DOHH2 (cell line): ENCODE measurements around the gene HLA-DQA1.
A peak's percentile ranks its signal among the peaks of the same experiment; 100 is the strongest.
"Not testable (repeated sequence)": the region's sequence is repeated elsewhere in the genome, so short reads cannot be mapped to it uniquely, and the experiment has no call there.

Experiments used
- H3F3A ChIP-seq: fragments of 200-600 bp; sonication (generic), shearing (Covaris generic); 2 replicates; pipeline ENCODE4 v1.6.0; 2016; ENCODE audit warnings: antibody characterized with exemption, mild to moderate bottlenecking; ENCODE audit not compliant: control insufficient read depth, insufficient read depth
- H3K27ac ChIP-seq: fragments of 200-600 bp; sonication (generic); 2 replicates; pipeline ENCODE4 v1.5.1; 2014; ENCODE audit warnings: low read depth, mild to moderate bottlenecking, low read length, moderate library complexity
- H3K27me3 ChIP-seq: fragments of 200-600 bp; sonication (generic); 2 replicates; pipeline ENCODE4 v1.6.1; 2014; ENCODE audit warnings: mild to moderate bottlenecking, low read length, mixed read lengths; ENCODE audit not compliant: control insufficient read depth
- H3K36me3 ChIP-seq: fragments of 200-600 bp; sonication (generic); 2 replicates; pipeline ENCODE4 v1.6.1; 2014; ENCODE audit warnings: mild to moderate bottlenecking, low read length, moderate library complexity, mixed read lengths; ENCODE audit not compliant: control insufficient read depth
- H3K4me1 ChIP-seq: fragments of 200-600 bp; sonication (generic); 2 replicates; pipeline ENCODE4 v1.6.1; 2014; ENCODE audit warnings: mild to moderate bottlenecking, low read length, mixed read lengths; ENCODE audit not compliant: control insufficient read depth
- H3K4me2 ChIP-seq: fragments of 200-600 bp; sonication (generic); 2 replicates; pipeline ENCODE4 v1.6.0; 2014; ENCODE audit warnings: mild to moderate bottlenecking, low read length, moderate library complexity
- H3K4me3 ChIP-seq: fragments of 200-600 bp; sonication (generic); 2 replicates; pipeline ENCODE4 v1.5.1; 2014; ENCODE audit warnings: mild to moderate bottlenecking, low read length, mixed read lengths
- H3K79me2 ChIP-seq: fragments of 200-600 bp; sonication (generic); 2 replicates; pipeline ENCODE4 v1.6.1; 2014; ENCODE audit warnings: mild to moderate bottlenecking, low read length, mixed read lengths; ENCODE audit not compliant: control insufficient read depth
- H3K9me2 ChIP-seq: fragments of 200-600 bp; sonication (generic); replicated peaks from 2 replicates; pipeline ENCODE4 v1.6.1; 2014; ENCODE audit warnings: mild to moderate bottlenecking, low read length, mixed read lengths; ENCODE audit not compliant: control insufficient read depth
- H3K9me3 ChIP-seq: fragments of 200-600 bp; sonication (generic); 2 replicates; pipeline ENCODE4 v1.6.1; 2014; ENCODE audit warnings: antibody characterized with exemption, low read length, mixed read lengths; ENCODE audit not compliant: control insufficient read depth, insufficient read depth
- H4K20me1 ChIP-seq: fragments of 200-600 bp; sonication (generic); 2 replicates; pipeline ENCODE4 v1.6.0; 2014; ENCODE audit warnings: low read depth, mild to moderate bottlenecking, antibody characterized with exemption, low read length, moderate library complexity; ENCODE audit not compliant: control insufficient read depth, insufficient read depth
- CTCF ChIP-seq: fragments of 200-600 bp; sonication (generic); IDR thresholded peaks from one replicate; pipeline ENCODE4 v1.5.1; 2014; ENCODE audit warnings: antibody characterized with exemption, mild to moderate bottlenecking, low read depth, low read length; ENCODE audit not compliant: poor library complexity, severe bottlenecking
- EZH2phosphoT487 ChIP-seq: fragments of 200-600 bp; sonication (generic); IDR thresholded peaks from 2 replicates; pipeline ENCODE4 v1.6.1; 2017; ENCODE audit warnings: borderline replicate concordance, mild to moderate bottlenecking, antibody characterized with exemption, low read length, moderate library complexity, mixed read lengths

Gene HLA-DQA1

GRCh38 chr6:32638532-32639219 is 1.5 kb downstream of the HLA-DQA1 start:
- Histone ChIP-seq H3K27me3 (peaks cover 18% of the 10 kb centered on the region), H3F3A (no peaks in the 10 kb centered on the region), H3K36me3 (no peaks in the 10 kb centered on the region), H3K27ac (no peak overlapping the region), H3K4me1 (peaks cover 30% of the 10 kb centered on the region), H3K79me2 (no peaks in the 10 kb centered on the region), H3K9me3 (no peaks in the 10 kb centered on the region), H3K9me2 (no peaks in the 10 kb centered on the region), H3K4me3 (no peak overlapping the region), H3K4me2 (peak overlapping the region; percentile 27), H4K20me1 (no peaks in the 10 kb centered on the region)
- no peak for TF ChIP-seq EZH2phosphoT487
- TF ChIP-seq CTCF: no peak

- H3K9me2 ChIP-seq: no peaks in the 10 kb centered on the region
- H3K27me3 ChIP-seq: peaks cover 18% of the 10 kb centered on the region
- no peaks in the 10 kb centered on the region for H3K9me3 ChIP-seq
- TF ChIP-seq CTCF: no peak
- no peak for TF ChIP-seq EZH2phosphoT487
- H4K20me1 ChIP-seq: no peaks in the 10 kb centered on the region
- no peaks in the 10 kb centered on the region for H3K36me3 ChIP-seq
- H3K4me1 ChIP-seq: peaks cover 20% of the 10 kb centered on the region
- no peak overlapping the region for H3K4me3 ChIP-seq
- no peaks in the 10 kb centered on the region for H3F3A ChIP-seq
- H3K79me2 ChIP-seq: no peaks in the 10 kb centered on the region
- H3K4me2 ChIP-seq: no peak overlapping the region
- H3K27ac ChIP-seq: no peak overlapping the region
Observed at GRCh38 chr6:32639440-32640394, 2.5 kb downstream of the HLA-DQA1 start.

GRCh38 chr6:32641122-32641521 is 3.9 kb downstream of the HLA-DQA1 start:
- Histone ChIP-seq H4K20me1 (no peaks in the 10 kb centered on the region), H3K9me2 (no peaks in the 10 kb centered on the region), H3K4me1 (peaks cover 20% of the 10 kb centered on the region), H3K9me3 (no peaks in the 10 kb centered on the region), H3K79me2 (no peaks in the 10 kb centered on the region), H3K4me2 (no peak overlapping the region), H3K27me3 (peaks cover 15% of the 10 kb centered on the region), H3F3A (no peaks in the 10 kb centered on the region), H3K36me3 (no peaks in the 10 kb centered on the region), H3K4me3 (no peak overlapping the region), H3K27ac (no peak overlapping the region)
- TF ChIP-seq EZH2phosphoT487: no peak
- no peak for TF ChIP-seq CTCF

GRCh38 chr6:32641785-32642719 is 4.8 kb downstream of the HLA-DQA1 start:
- not testable (repeated sequence) for H4K20me1 ChIP-seq, H3K27ac ChIP-seq, H3F3A ChIP-seq, H3K9me2 ChIP-seq, H3K9me3 ChIP-seq, H3K4me2 ChIP-seq, H3K79me2 ChIP-seq, H3K36me3 ChIP-seq, H3K4me3 ChIP-seq
- Histone ChIP-seq H3K27me3 (peaks cover 10% of the 10 kb centered on the region; the same call in 1 of the 2 replicates), H3K4me1 (peaks cover 17% of the 10 kb centered on the region)
